KOPT-K1 (cell line): Measurements from ENCODE around the gene ATP5F1C.
"Not testable (repeated sequence)": the region's sequence is repeated elsewhere in the genome, so short reads cannot be mapped to it uniquely, and the experiment has no call there.

ENCODE experiments used
- H3K27ac ChIP-seq: fragments of 200-600 bp; sonication (generic); 2 replicates; pipeline ENCODE4 v1.5.1; 2016; ENCODE audit warnings: antibody characterized with exemption, mild to moderate bottlenecking, low read depth, low read length; ENCODE audit not compliant: poor library complexity, severe bottlenecking
- H3K36me3 ChIP-seq: fragments of 200-600 bp; sonication (generic); 2 replicates; pipeline ENCODE4 v1.5.1; 2017; ENCODE audit warnings: antibody characterized with exemption, mild to moderate bottlenecking, low read length, moderate library complexity; ENCODE audit not compliant: insufficient read depth
- H3K9me3 ChIP-seq: fragments of 200-600 bp; sonication (generic); 2 replicates; pipeline ENCODE4 v1.5.1; 2017; ENCODE audit warnings: antibody characterized with exemption, low read length, mild to moderate bottlenecking; ENCODE audit not compliant: insufficient read depth, poor library complexity, severe bottlenecking

ATP5F1C gene

GRCh38 chr10:7787857-7788638 is at the start of gene ATP5F1C, which contains the start of gene KIN:
ATP5F1C (plus strand) TSS chr10:7788177; CDS start chr10:7788208, 31 bp downstream.
KIN (minus strand) TSS chr10:7787993; CDS start chr10:7787933, 60 bp downstream.
- Histone ChIP-seq H3K9me3 (no peaks in the 10 kb centered on the region), H3K27ac (peak within 1 kb of the TSS; percentile 88), H3K36me3 (peaks cover 35% of the 10 kb centered on the region)

GRCh38 chr10:7738536-7739407 is 49.2 kb upstream of the ATP5F1C start:
- Histone ChIP-seq H3K36me3 (no peaks in the 10 kb centered on the region), H3K9me3 (no peaks in the 10 kb centered on the region), H3K27ac (no peak overlapping the region)

GRCh38 chr10:7744307-7744706 is 43.7 kb upstream of the ATP5F1C start:
- no peaks in the 10 kb centered on the region for H3K9me3 ChIP-seq
- H3K27ac ChIP-seq, result no peak overlapping the region
- H3K36me3 ChIP-seq, result no peaks in the 10 kb centered on the region

- H3K36me3 ChIP-seq, result peaks cover 29% of the 10 kb centered on the region
- not testable (repeated sequence) for H3K9me3 ChIP-seq, H3K27ac ChIP-seq
These were observed 39.3 kb upstream of the ATP5F1C start for GRCh38 chr10:7748637-7749036.

- no peaks in the 10 kb centered on the region for H3K9me3 ChIP-seq
- no peak overlapping the region for H3K27ac ChIP-seq
- peaks cover 44% of the 10 kb centered on the region for H3K36me3 ChIP-seq
These were observed 37.8 kb upstream of the ATP5F1C start for GRCh38 chr10:7750222-7750621.

GRCh38 chr10:7752251-7752650 is 35.7 kb upstream of the ATP5F1C start:
- Histone ChIP-seq H3K9me3 (no peaks in the 10 kb centered on the region), H3K36me3 (peaks cover 60% of the 10 kb centered on the region), H3K27ac (no peak overlapping the region)

GRCh38 chr10:7755103-7755502 is 32.9 kb upstream of the ATP5F1C start:
- H3K36me3 ChIP-seq, result peaks cover 86% of the 10 kb centered on the region
- H3K27ac ChIP-seq, result no peak overlapping the region
- no peaks in the 10 kb centered on the region for H3K9me3 ChIP-seq

- no peaks in the 10 kb centered on the region for H3K9me3 ChIP-seq
- peaks cover 85% of the 10 kb centered on the region for H3K36me3 ChIP-seq
- no peak overlapping the region for H3K27ac ChIP-seq
These were observed 31.5 kb upstream of the ATP5F1C start for GRCh38 chr10:7756360-7756992.

- Histone ChIP-seq H3K27ac (no peak overlapping the region), H3K36me3 (peaks cover 95% of the 10 kb centered on the region), H3K9me3 (no peaks in the 10 kb centered on the region)
These were observed 24.0 kb upstream of the ATP5F1C start for GRCh38 chr10:7763929-7764328.

- Histone ChIP-seq H3K36me3 (peaks cover 100% of the 10 kb centered on the region), H3K9me3 (no peaks in the 10 kb centered on the region), H3K27ac (no peak overlapping the region)
These were observed 21.7 kb upstream of the ATP5F1C start for GRCh38 chr10:7766241-7766640.

- H3K36me3 ChIP-seq, result peaks cover 99% of the 10 kb centered on the region
- no peaks in the 10 kb centered on the region for H3K9me3 ChIP-seq
- no peak overlapping the region for H3K27ac ChIP-seq
These were observed 20.8 kb upstream of the ATP5F1C start for GRCh38 chr10:7767209-7767608.

GRCh38 chr10:7768417-7768816 is 19.6 kb upstream of the ATP5F1C start:
- Histone ChIP-seq H3K36me3 (peaks cover 97% of the 10 kb centered on the region), H3K9me3 (no peaks in the 10 kb centered on the region), H3K27ac (no peak overlapping the region)

GRCh38 chr10:7773845-7774801 is 13.9 kb upstream of the ATP5F1C start:
- Histone ChIP-seq H3K9me3 (no peaks in the 10 kb centered on the region), H3K36me3 (peaks cover 97% of the 10 kb centered on the region), H3K27ac (no peak overlapping the region)

- Histone ChIP-seq H3K36me3 (peaks cover 98% of the 10 kb centered on the region), H3K9me3 (no peaks in the 10 kb centered on the region), H3K27ac (no peak overlapping the region)
These were observed 11.2 kb upstream of the ATP5F1C start for GRCh38 chr10:7776777-7777176.
